Measurements from ENCODE around the gene RING1. TPM values are rescaled to one million over a fixed set of nuclear protein-coding genes. Genes with fewer than 3 reads are reported as not detected.
A peak's percentile ranks its signal among the peaks of the same experiment; 100 is the strongest.

RING1 gene
- total RNA-seq, 1 experiment from 2014 or later = 45.9 TPM

DNA sequence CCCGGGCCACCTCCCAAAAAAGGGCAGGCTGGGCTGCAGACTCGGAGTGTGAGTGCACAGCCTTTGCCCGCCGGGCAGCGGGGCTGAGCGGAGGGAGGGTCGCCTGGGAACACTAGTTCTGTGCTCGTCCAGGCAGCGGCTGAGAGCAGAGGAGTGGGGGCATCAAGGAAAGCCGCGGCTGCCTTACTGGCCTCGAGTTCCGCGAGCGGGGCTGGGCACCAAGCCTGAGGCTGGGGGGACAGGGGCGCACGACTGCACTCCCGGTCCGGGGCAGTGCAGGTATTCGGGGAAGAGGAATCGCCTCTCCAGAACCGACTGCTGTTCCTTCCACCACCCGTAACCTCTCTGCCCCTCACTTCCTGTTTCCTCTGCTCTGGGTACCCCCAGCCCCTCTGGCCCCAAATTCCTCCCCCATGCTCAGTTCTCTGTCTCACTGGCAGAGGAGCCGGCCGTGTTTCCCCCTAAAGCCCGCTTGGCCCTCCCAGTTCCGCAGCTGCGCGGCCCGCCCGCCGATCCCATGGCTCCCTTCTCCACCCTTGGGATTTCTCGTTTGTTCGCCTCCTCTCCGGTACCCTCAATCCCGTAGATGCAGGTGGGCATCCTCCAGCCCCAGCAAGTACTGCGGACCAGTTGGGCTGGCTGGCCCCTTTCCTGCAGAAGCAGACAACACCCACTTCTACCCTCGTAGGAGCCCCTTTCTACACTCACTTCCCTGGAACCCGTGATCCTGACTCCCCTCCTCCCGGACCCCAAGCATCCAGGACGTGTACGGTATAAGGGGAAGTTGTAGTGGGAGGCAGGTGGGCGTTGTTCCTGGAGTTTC lies 5.1 kb downstream of the RING1 start:
- peaks cover 10 to 15% of the 10 kb centered on the region in 2 experiments; a peak in 3 of 4 replicates for H3K36me3 ChIP-seq (ENCODE audit: control insufficient read depth in 1 of 2, insufficient read depth in 2 of 2, low read length in 2 of 2)
- TF ChIP-seq POLR2AphosphoS5 (IDR thresholded peaks at IDR 0.05; ENCODE audit: low read depth, low read length) (peak; percentile 43; the same call in 1 of the 2 replicates), YY1 (IDR thresholded peaks at IDR 0.05; ENCODE audit: extremely low read depth, insufficient replicate concordance, low read depth, low read length) (no peak), EZH2phosphoT487 (IDR thresholded peaks at IDR 0.05; ENCODE audit: borderline replicate concordance) (no peak)
- no peak overlapping the region for H3K9ac ChIP-seq (ENCODE audit: low read length)
- H3K4me2 ChIP-seq (ENCODE audit: low read length) = no peak overlapping the region
- H3K4me1 ChIP-seq (ENCODE audit: control insufficient read depth in 1 of 2, insufficient read depth in 2 of 2, low read length in 2 of 2) = peaks cover 2 to 13% of the 10 kb centered on the region in 2 experiments; a peak in 1 of 4 replicates
- H3K9me3 ChIP-seq (ENCODE audit: control insufficient read depth in 1 of 2, insufficient read depth in 1 of 2, low read depth in 1 of 2, low read length in 2 of 2) = no peaks in the 10 kb centered on the region
- no peaks in the 10 kb centered on the region for H4K20me1 ChIP-seq (ENCODE audit: insufficient read depth)
- no peak for DNase-seq (ENCODE audit: low read depth, low spot score)
- no peak for ATAC-seq
- H2AFZ ChIP-seq (ENCODE audit: low read depth, low read length, poor library complexity, severe bottlenecking) = no peak overlapping the region
- no peak overlapping the region for H3K4me3 ChIP-seq (replicated peaks in 1 of 2; ENCODE audit: low read depth in 1 of 2, low read length in 2 of 2)
- peaks cover 15% of the 10 kb centered on the region for H3K79me2 ChIP-seq (ENCODE audit: insufficient read depth, low read length)
- BruUV-seq (replicated peaks) = no TSS peak
- ChIA-PET CTCF (no interaction called here), POLR2A (no interaction called here), RAD21 (ENCODE audit: low non-redundant PET in 1 of 2, low total read pairs in 2 of 2, uncharacterized antibody in 2 of 2, unreplicated experiment in 2 of 2) (no interaction called here)
- no peaks in the 10 kb centered on the region for H3K9me2 ChIP-seq (ENCODE audit: insufficient read depth)
- H3K27ac ChIP-seq (ENCODE audit: low read depth, low read length) = no peak overlapping the region
- intact Hi-C loops (cut with micrococcal nuclease) = no loop called here
- no peaks in the 10 kb centered on the region for H3K27me3 ChIP-seq (ENCODE audit: insufficient read depth, low read length)

DNA sequence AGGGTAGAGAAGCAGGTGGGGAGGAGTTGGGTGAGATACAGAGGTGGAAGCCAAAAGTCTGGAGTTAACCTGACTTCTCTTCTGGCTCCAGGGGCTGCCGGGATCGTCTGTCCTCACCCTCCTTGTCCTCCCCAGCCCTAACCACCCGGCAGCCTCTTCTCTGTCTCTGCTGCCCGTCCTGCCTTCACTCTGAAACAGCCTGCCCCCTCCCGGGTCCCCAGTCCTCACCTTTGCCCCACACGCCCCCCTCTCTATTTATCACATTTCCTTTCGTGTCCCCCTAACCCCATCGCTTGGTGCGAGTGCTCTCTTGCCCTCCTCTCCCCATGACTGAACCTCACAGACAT lies 5.7 kb downstream of the RING1 start:
- peaks cover 11% of the 10 kb centered on the region for H3K79me2 ChIP-seq (ENCODE audit: insufficient read depth, low read length)
- no peak overlapping the region for H3K27ac ChIP-seq (ENCODE audit: low read depth, low read length)
- no TSS peak for BruUV-seq (replicated peaks)
- H3K4me3 ChIP-seq (replicated peaks in 1 of 2; ENCODE audit: low read depth in 1 of 2, low read length in 2 of 2) = no peak overlapping the region
- no peak overlapping the region for H3K4me2 ChIP-seq (ENCODE audit: low read length)
- ChIA-PET POLR2A (no interaction called here), CTCF (no interaction called here), RAD21 (ENCODE audit: low non-redundant PET in 1 of 2, low total read pairs in 2 of 2, uncharacterized antibody in 2 of 2, unreplicated experiment in 2 of 2) (no interaction called here)
- intact Hi-C loops (cut with micrococcal nuclease) = no loop called here
- no peak overlapping the region for H3K9ac ChIP-seq (ENCODE audit: low read length)
- peaks cover 10 to 15% of the 10 kb centered on the region in 2 experiments; a peak in 3 of 4 replicates for H3K36me3 ChIP-seq (ENCODE audit: control insufficient read depth in 1 of 2, insufficient read depth in 2 of 2, low read length in 2 of 2)
- H3K27me3 ChIP-seq (ENCODE audit: insufficient read depth, low read length) = no peaks in the 10 kb centered on the region
- no peak for TF ChIP-seq EZH2phosphoT487 (IDR thresholded peaks at IDR 0.05; ENCODE audit: borderline replicate concordance)
- no peak for TF ChIP-seq RAD21 (IDR thresholded peaks at IDR 0.05; ENCODE audit: low read depth)
- TF ChIP-seq SP1 (IDR thresholded peaks at IDR 0.05; ENCODE audit: low read depth) = no peak
- no peak for TF ChIP-seq SIN3A (IDR thresholded peaks at IDR 0.05; ENCODE audit: low read depth)
- TF ChIP-seq, protein P1, sequence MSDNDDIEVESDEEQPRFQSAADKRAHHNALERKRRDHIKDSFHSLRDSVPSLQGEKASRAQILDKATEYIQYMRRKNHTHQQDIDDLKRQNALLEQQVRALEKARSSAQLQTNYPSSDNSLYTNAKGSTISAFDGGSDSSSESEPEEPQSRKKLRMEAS (IDR thresholded peaks at IDR 0.05) = no peak
- no peaks in the 10 kb centered on the region for H3K9me3 ChIP-seq (ENCODE audit: control insufficient read depth in 1 of 2, insufficient read depth in 1 of 2, low read depth in 1 of 2, low read length in 2 of 2)
- H2AFZ ChIP-seq (ENCODE audit: low read depth, low read length, poor library complexity, severe bottlenecking) = no peak overlapping the region
- H3K9me2 ChIP-seq (ENCODE audit: insufficient read depth) = no peaks in the 10 kb centered on the region
- H3K4me1 ChIP-seq (ENCODE audit: control insufficient read depth in 1 of 2, insufficient read depth in 2 of 2, low read length in 2 of 2) = peaks cover 1 to 10% of the 10 kb centered on the region in 2 experiments; a peak in 1 of 4 replicates
- no peaks in the 10 kb centered on the region for H4K20me1 ChIP-seq (ENCODE audit: insufficient read depth)
- no peak for ATAC-seq
- no peak for DNase-seq (ENCODE audit: low read depth, low spot score)

All from HCT116 (cell line).